HG03108 (cell line): ENCODE data around the gene WWP2.
A peak's percentile ranks its signal among the peaks of the same experiment; 100 is the strongest.

Source experiments
- ATAC-seq: cut with Tn5 transposase; IDR thresholded peaks from one replicate; pipeline ENCODE4 v1.9.1; 2021; ENCODE audit warnings: moderate library complexity; ENCODE audit not compliant: unreplicated experiment

The WWP2 gene

DNA sequence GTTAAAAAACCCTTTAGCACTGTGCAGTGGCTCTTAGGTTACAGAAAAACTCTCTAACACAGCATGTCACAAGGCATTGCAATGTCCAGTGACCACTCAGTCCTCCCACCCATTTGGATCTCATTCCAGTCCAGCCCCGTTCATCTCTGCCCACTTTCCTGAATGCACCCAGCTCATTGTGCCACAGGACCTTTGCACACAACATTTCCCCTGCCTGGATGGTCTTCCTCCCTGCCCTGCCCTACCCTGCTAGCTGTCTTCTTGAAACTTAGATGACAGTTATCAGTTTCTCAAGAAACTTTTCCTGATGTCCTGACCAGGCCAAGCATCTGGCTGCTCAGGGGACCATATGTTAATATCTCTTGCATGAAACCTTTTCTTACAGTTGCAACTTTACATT lies 67.2 kb downstream of the WWP2 start:
- no peak for ATAC-seq

DNA sequence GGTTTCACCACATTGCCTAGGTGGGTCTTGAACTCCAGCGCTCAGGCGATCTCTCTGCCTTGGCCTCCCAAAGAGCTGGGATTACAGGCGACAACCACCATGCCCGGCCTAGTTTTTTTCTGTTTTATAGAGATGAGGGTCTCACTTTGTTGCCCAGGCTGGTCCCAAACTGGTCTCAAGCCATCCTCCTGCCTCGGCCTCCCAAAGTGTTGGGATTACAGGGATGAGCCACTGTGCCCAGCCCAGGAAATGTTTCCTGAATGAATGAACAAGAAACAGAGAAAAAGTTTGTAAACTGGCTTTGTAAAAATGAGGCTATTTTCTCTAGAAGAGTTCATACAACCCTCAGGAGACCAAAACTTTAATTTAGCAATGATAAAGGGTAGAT lies 68.0 kb downstream of the WWP2 start:
- ATAC-seq, result no peak

DNA sequence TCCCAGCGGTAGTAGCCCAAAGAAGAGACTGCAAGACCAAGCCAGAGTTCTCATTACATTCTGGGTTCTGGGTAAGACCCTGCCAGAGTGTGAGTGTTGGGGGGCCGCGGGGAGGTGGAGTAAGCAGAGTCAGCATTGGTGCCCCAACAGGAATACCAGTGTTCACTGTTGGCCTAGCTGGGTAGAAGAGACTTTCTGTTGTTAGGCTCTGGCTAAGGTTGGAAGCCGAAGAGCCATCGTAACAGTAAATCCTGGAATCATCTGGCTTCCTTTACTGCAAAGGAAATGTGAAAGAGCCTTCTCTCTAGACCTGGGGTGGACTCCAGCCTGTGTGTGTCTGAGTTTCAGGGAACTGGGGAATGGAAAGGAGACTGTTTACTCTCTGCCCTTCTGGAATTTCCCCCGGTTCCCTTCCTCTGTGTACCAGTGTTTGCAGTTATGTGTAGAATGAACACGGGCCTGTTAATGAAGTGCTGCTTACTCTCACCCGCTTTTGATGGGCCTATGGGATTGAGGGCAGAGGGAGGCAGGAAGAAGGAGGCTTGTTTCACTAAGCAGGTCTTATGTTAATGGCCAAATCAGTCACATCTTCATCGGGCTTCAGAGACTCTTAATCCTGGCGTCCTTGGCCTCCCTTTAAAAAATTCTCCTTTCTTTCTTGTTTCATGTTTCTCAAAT lies 68.5 kb downstream of the WWP2 start:
- ATAC-seq, result no peak

DNA sequence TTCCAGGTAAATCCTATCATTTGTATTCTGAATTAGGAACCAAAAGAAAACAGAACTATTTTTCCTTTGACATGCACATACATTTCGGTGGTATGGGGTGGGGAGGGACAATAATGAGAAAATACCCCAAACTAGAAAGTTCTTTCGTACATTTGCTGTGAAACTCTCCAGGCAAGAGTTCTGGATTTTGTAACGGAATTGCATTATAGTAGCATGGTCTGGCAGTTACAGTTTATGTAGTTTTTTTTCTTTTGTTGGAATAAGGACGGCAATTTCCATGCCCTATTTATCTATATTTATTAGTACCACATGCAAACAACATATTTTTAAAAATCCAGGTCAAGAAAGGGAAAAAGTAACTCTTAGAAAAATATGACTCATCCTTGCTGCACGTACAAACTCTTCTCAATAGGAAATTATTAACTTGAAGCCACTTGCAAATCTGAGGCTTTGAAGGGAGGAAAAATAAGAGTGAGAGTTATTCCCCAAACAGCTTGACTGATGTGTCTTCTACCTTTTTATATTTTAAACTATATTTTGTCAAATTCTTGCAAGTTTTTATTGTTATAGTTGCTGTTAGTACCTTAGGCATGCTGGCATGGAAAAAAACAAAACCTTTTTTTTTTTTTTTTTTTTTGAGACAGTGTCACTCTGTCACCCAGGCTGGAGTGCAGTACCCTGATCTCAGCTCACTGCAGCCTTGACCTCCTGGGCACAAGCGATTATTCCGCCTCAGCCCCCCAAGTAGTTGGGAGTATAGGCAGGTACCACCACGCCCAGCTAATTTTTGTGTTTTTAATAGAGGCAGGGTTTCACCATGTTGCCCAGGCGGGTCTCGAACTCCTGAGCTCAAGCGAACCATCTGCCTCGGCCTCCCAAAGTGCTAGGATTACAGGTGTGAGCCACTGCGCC lies 69.3 kb downstream of the WWP2 start:
- ATAC-seq, result no peak

DNA sequence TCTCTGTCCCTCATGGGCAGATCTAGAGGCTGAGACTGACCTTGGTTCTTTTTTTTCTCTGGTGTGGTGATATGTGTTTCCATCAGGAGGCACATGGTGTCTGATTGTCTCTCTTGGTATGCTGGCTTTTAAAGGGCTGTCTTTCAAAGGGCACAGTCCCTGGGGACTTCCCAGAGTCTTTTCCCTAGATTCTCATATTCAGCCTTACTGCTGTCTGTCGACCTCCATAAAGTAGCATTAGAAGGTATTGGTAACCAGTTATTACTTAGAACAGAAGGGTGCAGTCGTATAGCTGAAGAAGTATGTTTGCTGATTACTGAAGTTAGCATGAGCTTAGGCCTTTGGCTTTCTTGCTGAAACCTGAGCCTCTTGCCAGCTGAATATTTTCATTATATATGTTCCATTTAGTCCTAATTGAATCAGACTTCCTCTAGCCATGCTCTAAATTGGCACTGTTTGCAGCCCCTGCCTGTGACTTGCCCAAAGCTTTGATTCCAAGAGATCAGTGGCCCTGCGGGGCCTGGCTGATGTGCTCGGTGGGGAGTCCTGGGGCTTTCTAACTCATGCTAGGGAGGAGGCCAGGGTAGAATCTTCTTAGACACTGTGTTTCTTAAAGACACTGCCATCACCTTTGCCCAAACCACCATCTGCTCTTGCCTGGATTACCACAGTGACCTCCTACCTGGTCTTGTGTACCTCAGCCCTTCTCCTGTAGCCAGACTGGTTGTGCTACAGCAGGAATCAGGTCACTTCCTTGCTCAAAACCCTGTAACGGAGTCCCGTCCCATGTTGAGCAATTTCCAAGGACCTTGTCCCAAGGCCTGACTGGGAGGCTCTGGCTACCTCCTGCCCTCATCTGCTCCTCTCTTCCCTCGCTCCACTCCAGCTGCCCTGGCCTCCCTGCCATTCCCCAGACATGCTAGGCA lies 71.5 kb downstream of the WWP2 start:
- ATAC-seq, result no peak

DNA sequence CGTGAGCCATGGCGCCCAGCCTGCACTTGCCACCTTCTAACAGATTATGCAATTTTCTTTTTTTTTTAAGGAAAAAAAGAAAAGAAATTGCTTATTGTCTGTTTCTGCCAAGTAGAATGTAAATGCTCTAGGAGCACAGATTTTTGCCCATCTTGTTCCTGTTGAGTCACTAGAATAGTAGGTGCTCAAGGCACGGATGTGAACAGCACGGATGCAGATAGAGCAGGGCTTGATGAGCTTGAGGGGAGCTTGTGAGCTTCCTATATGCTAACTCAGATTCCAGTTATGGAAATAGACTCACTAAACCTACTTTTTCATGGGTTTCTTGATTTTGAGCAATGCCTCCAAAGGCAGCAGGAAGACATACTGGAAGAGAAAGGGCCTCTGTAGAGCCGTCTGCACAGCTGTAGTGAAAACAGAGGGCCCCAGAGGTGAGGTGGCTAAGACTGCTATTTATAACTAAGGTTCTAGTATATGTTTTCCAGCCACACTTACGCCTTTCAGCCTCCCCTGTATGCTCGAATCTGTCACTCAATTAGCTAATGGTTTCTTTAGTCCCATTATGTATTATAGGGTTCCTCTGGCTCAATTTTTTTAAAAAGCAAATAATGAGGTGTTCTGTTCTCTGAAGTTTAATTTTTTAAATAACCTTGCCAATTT lies 72.8 kb downstream of the WWP2 start:
- peak; percentile 68 for ATAC-seq

DNA sequence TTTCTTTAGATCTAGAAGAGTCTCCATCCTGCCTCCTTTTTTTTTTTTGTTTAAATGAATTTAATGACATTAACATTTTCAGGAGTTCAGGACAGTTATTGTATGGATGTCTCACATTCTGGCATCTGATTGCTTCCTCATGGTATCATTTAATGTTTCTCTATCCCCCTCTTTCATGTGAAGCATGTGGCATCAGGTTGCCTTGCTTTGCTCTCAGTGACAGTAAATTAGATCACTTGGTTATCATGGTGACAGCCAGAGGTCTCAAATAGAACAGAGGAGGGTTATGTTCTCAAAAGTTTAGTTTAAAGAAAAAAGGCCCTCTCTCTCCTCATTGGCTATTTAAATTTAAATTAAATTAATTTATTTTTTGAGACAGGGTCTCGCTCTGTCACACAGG lies 74.1 kb downstream of the WWP2 start:
- ATAC-seq, result no peak

DNA sequence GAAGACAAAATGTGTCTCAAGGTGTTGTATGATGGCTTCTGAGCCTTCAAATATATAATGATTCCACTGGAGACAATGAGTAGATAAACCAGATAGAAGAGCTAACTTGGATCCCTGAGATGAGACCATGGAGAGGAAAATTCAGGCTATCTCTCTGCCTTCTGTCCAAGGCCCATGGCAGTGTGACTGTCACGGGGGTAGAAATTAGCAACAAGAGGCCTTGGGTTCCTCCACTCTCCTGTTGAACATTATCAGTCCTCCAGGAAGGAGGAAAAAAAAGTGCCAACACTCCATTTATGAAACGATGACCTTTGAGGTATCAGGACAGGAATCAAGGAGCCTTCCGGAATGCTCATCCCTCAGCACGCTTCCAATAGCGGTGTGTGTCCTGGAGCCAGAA lies 75.2 kb downstream of the WWP2 start:
- ATAC-seq, result no peak

DNA sequence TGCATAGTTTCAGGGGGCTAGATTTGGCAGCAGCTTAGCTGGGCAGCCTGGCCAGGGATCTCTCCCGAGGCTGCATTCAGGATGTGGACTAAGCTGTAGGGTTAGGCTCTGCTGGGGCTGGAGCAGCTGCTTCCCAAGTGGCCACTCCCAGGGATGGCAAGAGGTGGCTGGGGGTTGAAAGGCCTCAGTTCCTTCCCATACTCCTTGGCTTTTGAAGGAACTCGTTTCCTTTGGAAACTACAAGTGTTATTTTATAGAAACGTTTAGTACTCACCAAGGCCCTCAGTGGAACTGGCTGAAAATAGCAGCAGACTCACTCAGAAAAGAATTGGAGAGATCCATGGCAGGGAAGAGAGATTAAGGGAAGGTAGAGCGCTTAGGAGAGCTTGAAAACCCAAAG lies 76.4 kb downstream of the WWP2 start:
- no peak for ATAC-seq

DNA sequence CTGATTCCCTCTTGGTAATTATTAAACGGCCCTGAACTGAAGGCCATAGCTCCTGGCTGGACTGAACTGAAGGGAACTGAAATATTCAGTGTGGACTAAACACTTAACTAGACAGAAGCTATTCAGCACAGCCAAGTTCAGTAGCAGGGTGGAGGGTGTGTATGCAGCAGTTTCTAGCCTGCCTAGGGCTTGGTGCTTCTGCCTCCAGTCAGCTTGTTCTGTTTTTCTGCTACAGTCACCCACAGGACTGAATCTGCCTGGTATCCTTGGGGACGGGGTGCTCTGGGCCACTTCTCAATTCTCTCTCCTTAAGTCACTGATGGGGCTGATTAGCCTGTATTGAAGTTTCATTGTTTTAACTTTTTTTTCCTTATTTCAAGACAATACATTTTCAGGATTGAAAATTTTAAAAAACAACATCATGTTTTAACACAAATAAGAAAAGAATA lies 77.1 kb downstream of the WWP2 start:
- no peak for ATAC-seq

DNA sequence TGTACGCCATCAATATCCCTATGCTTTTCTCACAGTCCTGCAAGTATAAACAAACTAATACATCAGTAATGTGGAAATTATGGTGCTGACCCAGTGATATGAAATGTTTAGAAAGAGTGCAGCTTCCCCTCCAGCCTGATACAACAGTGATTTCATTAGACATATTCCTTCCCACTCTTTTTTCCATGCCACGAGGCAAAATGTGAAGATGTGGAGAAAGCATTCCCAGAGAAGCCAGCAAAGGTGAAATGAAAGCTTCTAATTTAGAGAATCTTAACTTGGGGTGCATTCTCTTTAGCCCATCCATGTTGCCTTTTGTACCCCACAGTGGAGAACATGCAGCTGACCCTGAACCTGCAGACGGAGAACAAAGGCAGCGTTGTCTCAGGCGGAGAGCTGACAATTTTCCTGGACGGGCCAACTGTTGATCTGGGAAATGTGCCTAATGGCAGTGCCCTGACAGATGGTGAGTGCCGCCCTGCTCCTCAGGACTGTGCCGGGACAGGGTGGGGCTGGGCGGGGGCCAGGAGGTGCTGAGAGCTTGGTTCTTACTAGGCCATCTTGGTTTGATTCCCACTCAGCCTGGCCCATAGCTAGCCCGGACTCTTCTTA lies 77.8 kb downstream of the WWP2 start:
- no peak for ATAC-seq

DNA sequence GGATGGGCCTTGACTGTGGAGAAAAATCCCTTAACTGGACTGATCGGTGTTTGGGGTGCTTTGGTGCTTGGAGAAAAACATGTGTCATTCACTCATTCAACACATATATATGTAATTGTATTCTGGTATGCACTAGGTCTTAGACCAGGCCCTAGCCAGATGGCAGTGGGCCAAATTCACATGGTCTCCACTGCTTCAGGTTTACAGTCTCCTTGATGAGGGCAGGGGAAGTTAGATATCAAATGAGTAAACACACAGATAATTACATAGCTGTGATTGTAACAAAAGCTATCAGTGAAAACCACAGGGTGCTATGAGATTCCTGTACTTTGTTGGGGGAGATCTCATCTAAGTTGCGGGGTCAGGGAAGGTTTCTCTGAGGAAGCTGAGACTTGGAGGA lies 78.8 kb downstream of the WWP2 start:
- ATAC-seq, result no peak

DNA sequence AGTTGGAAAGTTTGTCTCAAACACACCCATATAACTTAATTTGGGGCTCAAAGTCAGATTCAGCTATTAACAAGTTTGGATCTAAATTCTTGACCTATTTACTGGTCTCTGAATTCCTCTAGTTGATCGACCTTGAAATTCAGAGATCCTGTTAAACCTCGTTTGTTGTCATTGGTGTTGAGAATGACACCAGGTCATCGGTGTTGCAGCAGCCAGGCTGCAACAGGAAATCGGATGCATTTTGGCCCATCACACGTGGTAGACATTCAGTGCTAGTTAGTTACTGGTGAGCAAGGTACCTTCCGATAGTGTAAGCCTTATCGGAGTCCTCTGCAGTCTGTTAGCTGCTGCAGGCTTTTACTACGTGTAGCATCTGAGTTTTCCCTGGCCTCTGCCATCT lies 82.3 kb downstream of the WWP2 start:
- no peak for ATAC-seq

DNA sequence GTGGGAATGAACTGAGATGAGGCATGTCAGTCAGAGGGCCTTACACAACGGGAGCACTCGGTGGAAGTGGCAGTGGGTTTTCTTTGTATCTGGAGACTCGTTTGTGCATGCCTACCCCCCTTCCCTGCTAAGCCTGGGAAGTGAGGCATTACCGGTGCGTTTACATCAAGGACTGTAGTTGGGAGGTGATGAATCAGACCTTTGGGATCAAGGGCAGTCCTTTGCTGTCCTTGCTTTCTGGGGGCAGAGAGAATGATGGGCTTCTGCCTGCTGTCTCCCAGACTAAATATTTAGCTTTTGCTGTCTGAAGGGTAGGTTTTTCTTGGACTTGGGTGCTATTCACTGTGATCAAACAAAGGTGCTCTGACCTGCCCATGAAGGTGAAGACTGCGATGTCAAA lies 83.0 kb downstream of the WWP2 start:
- no peak for ATAC-seq

DNA sequence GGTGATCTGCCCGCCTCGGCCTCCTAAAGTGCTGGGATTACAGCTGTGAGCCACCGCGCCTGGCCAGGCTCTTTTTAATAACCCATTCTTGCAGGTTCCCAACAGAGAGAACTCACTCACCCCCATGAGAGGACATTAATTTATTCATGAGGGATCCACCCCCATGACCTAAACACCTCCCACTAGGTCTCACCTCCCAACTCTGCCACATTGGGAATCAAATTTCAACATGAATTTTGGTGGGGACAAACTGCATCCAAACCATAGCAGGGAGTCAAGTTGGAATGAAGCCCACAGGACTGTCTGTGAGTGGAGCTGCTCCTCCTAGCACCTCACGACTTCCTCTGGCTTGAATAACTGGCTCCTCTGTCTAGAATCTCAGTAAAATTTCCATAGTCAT lies 85.5 kb downstream of the WWP2 start:
- no peak for ATAC-seq

DNA sequence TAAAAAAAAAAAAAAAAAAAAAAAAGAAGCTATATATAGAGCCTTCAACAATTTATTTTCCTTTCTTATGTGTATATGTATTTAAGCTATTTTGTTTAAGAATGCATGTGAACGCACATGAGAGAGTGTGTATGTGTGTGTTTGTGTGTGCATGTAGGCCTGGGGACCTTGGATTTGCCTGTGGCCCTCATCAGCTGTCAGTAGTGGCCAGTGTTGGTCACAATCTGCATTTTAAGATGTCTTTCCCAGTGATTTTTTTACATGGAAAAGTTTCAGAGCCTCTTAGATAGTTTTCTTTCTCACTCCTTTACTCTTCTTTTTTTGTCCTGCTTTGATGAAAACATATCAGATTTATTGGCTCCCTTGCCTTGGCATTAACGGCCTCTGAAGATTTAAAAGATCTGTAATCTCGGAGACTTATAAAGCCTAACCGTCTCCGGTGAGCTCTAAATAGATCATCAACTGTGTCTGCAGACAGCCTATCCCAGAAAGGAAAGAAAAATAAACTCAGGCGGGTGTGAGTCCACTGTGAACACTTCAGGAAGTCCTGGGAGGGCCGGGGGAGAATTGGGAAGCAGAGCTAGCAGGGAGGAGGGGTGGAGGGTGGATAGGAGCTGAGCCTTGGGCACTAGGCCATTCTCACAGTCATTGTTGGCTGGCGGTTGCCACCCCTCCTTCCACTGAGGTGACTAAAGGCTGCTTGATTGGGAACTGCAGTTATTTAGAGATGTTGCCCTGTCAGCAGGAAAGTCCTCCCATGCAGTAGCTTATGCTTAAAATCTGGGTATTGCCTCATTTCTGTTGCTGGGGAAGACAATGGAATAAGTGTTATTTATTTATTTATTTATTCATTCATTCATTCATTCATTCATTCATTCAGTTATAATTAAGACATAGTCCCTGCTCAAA lies 86.8 kb downstream of the WWP2 start:
- no peak for ATAC-seq

DNA sequence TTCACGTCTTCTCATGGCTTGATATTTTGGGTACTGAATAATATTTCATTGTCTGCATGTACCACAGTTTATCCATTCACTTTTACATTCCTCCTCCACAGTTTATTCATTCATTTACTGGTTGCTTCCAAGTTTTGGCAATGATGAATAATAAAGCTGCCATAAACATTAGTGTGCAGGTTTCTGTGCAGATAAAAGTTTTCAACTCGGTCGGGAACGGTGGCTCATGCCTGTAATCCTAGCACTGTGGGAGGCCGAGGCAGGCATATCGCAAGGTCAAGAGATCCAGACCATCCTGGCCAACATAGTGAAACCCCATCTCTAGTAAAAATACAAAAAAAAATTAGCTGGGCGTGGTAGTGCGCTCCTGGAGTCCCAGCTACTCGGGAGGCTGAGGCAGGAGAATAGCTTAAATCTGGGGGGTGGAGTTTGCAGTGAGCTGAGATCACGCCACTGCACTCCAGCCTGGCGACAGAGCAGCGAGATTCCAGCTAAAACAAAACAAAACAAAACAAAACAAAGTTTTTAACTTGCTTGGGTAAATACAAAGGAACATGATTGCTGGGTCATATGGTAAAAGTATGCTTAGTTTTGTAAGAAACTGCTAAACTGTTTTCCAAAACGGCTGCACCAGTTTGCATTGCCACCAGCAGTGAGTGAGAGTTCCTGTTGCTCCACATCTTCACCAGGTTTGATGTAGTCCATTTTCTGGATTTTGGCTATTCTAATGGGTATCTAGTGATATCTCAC lies 89.5 kb downstream of the WWP2 start:
- ATAC-seq, result no peak

DNA sequence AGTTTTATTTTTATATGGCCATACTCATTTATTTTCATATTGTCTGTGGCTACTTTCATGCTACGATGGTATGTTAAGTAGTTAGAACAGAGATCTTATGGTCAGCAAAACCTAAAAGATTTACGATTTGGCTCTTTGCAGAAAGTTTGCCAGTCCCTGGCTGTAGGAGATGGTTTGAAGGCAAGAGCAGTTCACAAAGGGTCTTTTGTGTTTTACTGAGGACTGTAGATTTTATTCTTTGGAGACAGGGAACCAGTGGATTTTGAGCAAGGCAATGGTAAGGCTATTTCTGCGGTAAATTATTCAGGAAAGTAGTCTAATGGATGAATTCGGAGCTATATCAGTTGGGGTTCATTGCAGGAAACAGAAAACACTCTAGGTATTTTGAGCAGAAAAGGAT lies 90.7 kb downstream of the WWP2 start:
- no peak for ATAC-seq

DNA sequence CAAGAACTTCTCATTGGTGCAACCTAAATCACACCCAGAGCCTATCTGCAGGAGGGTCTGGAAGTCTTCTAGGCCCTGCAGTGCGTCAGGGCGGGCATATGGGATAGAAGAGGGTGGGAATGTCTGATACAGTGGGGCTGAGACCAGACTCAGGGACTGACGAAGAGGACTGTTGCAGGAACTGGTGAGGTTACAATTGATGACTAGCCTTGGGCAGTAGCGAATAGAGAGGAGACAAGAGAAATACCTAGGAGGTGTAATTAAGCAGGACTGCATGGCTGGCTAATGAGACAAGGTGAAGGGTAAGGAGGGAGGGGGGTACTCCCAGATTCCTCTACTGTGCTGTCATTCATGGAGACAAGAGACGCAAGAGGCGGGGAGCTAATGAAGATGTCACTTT lies 91.3 kb downstream of the WWP2 start:
- no peak for ATAC-seq
